ENCODE data around the gene ZNF92. TPM values are rescaled to one million over a fixed set of nuclear protein-coding genes. Genes with fewer than 3 reads are reported as not detected.

The ZNF92 gene
- total RNA-seq, 2 experiments from 2014 or later, result 29.7 to 30.1 TPM

DNA sequence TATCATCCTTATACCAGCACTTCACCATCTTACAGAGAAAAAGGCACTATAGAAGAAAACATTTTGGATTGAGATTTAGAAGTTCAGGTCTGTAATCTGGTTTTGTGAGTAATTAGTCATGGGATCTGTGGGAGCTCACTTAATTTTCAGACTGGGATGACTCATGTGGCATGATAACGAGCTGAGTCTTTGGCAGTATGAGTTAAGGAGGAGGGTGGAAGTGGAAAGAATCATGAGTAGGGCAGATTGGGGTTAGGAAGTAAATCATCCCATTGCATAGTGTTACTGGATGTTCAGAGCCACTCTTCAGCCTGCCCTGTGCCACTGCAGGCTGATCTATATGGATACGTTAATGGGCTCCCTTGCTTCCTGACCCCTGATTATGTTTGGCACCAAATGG, 64.9 kb downstream of the ZNF92 start:
- ChIA-PET POLR2A (no interaction called here), CTCF (no interaction called here)

DNA sequence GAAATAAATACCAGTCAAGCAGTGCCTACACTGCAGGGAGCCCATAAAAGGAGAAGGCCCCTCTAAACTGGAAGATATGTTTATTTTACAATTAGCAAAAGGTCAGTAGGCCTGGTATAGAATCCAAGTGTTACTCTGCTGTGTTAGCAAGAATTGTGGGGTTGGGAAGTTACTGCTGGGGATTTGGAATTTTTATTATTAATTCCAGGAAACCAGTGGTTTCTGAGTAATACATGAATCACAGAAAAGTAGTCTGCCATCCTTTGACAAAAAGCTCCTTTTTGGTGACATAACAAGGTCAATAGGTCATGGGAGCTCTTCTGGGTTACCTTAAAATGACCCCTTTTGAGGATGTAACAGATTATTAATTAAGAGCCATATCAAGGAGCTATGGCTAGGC, 67.4 kb downstream of the ZNF92 start:
- no peaks in the 10 kb centered on the region for H3K36me3 ChIP-seq (ENCODE audit: insufficient read depth, low read length)
- no peak for ATAC-seq (ENCODE audit: poor library complexity)
- intact Hi-C loops (cut with DNase I, micrococcal nuclease), result no loop called here

More for the DNA sequence above, 64.9 kb downstream of the ZNF92 start:
- no peak for DNase-seq
- Histone ChIP-seq H3K27me3 (ENCODE audit: control insufficient read depth in 1 of 2, insufficient read depth in 2 of 2, low read length in 2 of 2) (no peaks in the 10 kb centered on the region), H3K4me1 (ENCODE audit: insufficient read depth, low read length) (no peaks in the 10 kb centered on the region), H3K36me3 (ENCODE audit: insufficient read depth, low read length) (no peaks in the 10 kb centered on the region), H3K4me3 (ENCODE audit: low read length) (no peak overlapping the region), H3K27ac (ENCODE audit: low read depth in 1 of 2, low read length in 2 of 2) (no peak overlapping the region), H3K9me3 (ENCODE audit: control insufficient read depth in 1 of 2, insufficient read depth in 1 of 2, low read length in 2 of 2) (peaks cover 0 to 3% of the 10 kb centered on the region in 2 experiments)
- intact Hi-C loops (cut with DNase I, micrococcal nuclease), result no loop called here
- TF ChIP-seq, protein P1, sequence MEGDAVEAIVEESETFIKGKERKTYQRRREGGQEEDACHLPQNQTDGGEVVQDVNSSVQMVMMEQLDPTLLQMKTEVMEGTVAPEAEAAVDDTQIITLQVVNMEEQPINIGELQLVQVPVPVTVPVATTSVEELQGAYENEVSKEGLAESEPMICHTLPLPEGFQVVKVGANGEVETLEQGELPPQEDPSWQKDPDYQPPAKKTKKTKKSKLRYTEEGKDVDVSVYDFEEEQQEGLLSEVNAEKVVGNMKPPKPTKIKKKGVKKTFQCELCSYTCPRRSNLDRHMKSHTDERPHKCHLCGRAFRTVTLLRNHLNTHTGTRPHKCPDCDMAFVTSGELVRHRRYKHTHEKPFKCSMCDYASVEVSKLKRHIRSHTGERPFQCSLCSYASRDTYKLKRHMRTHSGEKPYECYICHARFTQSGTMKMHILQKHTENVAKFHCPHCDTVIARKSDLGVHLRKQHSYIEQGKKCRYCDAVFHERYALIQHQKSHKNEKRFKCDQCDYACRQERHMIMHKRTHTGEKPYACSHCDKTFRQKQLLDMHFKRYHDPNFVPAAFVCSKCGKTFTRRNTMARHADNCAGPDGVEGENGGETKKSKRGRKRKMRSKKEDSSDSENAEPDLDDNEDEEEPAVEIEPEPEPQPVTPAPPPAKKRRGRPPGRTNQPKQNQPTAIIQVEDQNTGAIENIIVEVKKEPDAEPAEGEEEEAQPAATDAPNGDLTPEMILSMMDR (IDR thresholded peaks at IDR 0.05), result no peak
- Mint-ChIP-seq H3K27me3 (peaks cover 13% of the 10 kb centered on the region), H3K36me3 (ENCODE audit: low read depth) (no peaks in the 10 kb centered on the region), H3K9me3 (peaks cover 3% of the 10 kb centered on the region), H3K4me3 (no peak overlapping the region), H3K27ac (no peak overlapping the region), H3K4me1 (ENCODE audit: low read depth) (no peaks in the 10 kb centered on the region)
- ATAC-seq (ENCODE audit: poor library complexity), result no peak

DNA sequence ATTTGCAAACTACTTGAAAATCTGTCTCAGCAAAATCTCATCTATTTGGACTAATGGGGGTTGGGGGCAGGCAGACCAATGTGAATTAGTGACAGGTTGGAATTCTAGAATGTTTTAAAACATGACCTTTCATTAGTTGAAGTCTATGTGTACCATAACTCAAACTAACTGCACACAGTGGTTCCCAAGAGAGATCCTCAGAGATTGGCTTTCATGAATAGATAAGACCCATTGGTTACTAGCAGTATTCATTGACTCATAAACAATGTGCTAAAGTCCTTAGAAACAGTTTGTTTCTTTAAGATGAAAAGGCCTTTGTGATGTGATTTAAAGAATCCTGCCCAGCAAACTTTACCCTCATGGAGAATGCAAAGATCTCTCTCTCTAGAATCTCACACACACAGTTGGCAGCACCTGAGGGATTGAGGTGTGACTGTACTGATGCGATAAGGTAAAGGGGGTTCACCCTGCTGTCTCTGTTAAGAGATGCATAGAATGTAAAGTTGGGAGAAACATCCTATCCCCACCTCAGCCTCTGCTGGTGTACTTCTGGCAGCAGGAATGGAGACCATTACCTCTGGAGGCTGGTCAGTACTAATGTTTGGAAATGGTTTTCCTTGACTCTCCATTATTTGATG, 70.7 kb downstream of the ZNF92 start:
- no peaks in the 10 kb centered on the region for H3K4me1 Mint-ChIP-seq (ENCODE audit: low read depth)
- POLR2A ChIA-PET, result no interaction called here
- peaks cover 15% of the 10 kb centered on the region for H3K27me3 Mint-ChIP-seq

More for the DNA sequence above, 67.4 kb downstream of the ZNF92 start:
- peaks cover 23% of the 10 kb centered on the region for H3K27me3 Mint-ChIP-seq
- TF ChIP-seq, protein P1 (IDR thresholded peaks at IDR 0.05), result no peak
- H3K4me3 ChIP-seq (ENCODE audit: low read length), result no peak overlapping the region
- peaks cover 0 to 5% of the 10 kb centered on the region in 2 experiments for H3K9me3 ChIP-seq (ENCODE audit: control insufficient read depth in 1 of 2, insufficient read depth in 1 of 2, low read length in 2 of 2)
- H3K4me1 Mint-ChIP-seq (ENCODE audit: low read depth), result no peaks in the 10 kb centered on the region
- H3K4me1 ChIP-seq (ENCODE audit: insufficient read depth, low read length), result no peaks in the 10 kb centered on the region
- H3K27ac ChIP-seq (ENCODE audit: low read depth in 1 of 2, low read length in 2 of 2), result no peak overlapping the region
- H3K27me3 ChIP-seq (ENCODE audit: control insufficient read depth in 1 of 2, insufficient read depth in 2 of 2, low read length in 2 of 2), result no peaks in the 10 kb centered on the region
- H3K9me3 Mint-ChIP-seq, result peaks cover 3% of the 10 kb centered on the region
- H3K36me3 Mint-ChIP-seq (ENCODE audit: low read depth), result no peaks in the 10 kb centered on the region
- no peak for DNase-seq
- CTCF ChIA-PET, result no interaction called here
- H3K27ac Mint-ChIP-seq, result no peak overlapping the region
- H3K4me3 Mint-ChIP-seq, result no peak overlapping the region
- POLR2A ChIA-PET, result no interaction called here

More for the DNA sequence above, 70.7 kb downstream of the ZNF92 start:
- Mint-ChIP-seq H3K27ac (no peak overlapping the region), H3K9me3 (peaks cover 3% of the 10 kb centered on the region), H3K4me3 (no peak overlapping the region), H3K36me3 (ENCODE audit: low read depth) (no peaks in the 10 kb centered on the region)
- H3K27me3 ChIP-seq (ENCODE audit: control insufficient read depth in 1 of 2, insufficient read depth in 2 of 2, low read length in 2 of 2), result no peaks in the 10 kb centered on the region
- no peak overlapping the region for H3K27ac ChIP-seq (ENCODE audit: low read depth in 1 of 2, low read length in 2 of 2)
- TF ChIP-seq, protein P1 (IDR thresholded peaks at IDR 0.05), result no peak
- peaks cover 0 to 5% of the 10 kb centered on the region in 2 experiments for H3K9me3 ChIP-seq (ENCODE audit: control insufficient read depth in 1 of 2, insufficient read depth in 1 of 2, low read length in 2 of 2)
- DNase-seq (no peak), ATAC-seq (ENCODE audit: poor library complexity) (no peak)
- intact Hi-C loops (cut with DNase I, micrococcal nuclease), result no loop called here
- no peaks in the 10 kb centered on the region for H3K4me1 ChIP-seq (ENCODE audit: insufficient read depth, low read length)
- H3K4me3 ChIP-seq (ENCODE audit: low read length), result no peak overlapping the region
- CTCF ChIA-PET, result no interaction called here
- no peaks in the 10 kb centered on the region for H3K36me3 ChIP-seq (ENCODE audit: insufficient read depth, low read length)

Data from CD4-positive, alpha-beta T cell (primary cell).